ENCODE data around the gene DENND4C. TPM values are rescaled to one million over a fixed set of nuclear protein-coding genes. Genes with fewer than 3 reads are reported as not detected.

The DENND4C gene
- polyA plus RNA-seq, 2 of the 4 experiments (the other 2 are of a cell fraction), result 17.4 to 44.1 TPM

DNA sequence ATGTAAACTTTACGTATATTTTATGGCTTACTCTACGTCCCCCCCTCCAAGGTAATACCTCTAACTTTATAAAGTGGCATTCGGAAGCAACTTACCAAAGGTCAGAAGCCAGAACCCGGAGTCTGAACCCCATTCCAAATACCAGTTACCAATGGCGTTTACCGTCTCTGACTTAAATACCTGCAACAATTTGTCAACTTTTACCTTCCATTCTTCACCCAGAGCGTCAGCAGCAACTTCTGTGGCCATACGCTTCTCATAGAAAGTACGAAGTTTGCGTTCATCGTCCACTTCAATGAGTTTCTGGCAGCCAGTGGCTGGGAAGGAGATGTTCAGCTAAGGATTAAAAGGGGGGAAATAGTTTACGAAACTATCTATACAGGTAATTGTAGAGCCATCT lies 148.8 kb downstream of the DENND4C start:
- peaks cover 33% of the 10 kb centered on the region for H3K4me1 ChIP-seq
- H3K9me3 ChIP-seq, result no peaks in the 10 kb centered on the region
- H3K27ac ChIP-seq, result peak overlapping the region; percentile 97 to 98
- H3K4me3 ChIP-seq, result peak overlapping the region; percentile 94
- CTCF ChIA-PET, result no interaction called here
- H3K4me2 ChIP-seq, result peak overlapping the region; percentile 92
- WGBS (ENCODE audit: missing lambda C conversion rate), result under 1% methylated on average over 12 of the region's 12 CpGs
- DNase-seq (ENCODE audit: low read depth in 1 of 2, low spot score in 1 of 2) (no peak), FAIRE-seq (no peak), ATAC-seq (no peak)
- TF ChIP-seq RNF2 (IDR thresholded peaks at IDR 0.05; ENCODE audit: borderline replicate concordance, low read depth) (no peak), ZC3H11A (IDR thresholded peaks at IDR 0.05) (no peak), ZSCAN20 (CRISPR knock-in tag; IDR thresholded peaks at IDR 0.05) (no peak), SMC3 (IDR thresholded peaks at IDR 0.05) (no peak), POLR2A (IDR thresholded peaks at IDR 0.05; ENCODE audit: low read length) (no peak), FOSL2 (IDR thresholded peaks at IDR 0.05) (no peak), FOSL2 (CRISPR knock-in tag; IDR thresholded peaks at IDR 0.05) (no peak), EHF (CRISPR knock-in tag; IDR thresholded peaks at IDR 0.05) (no peak), KDM1A (IDR thresholded peaks at IDR 0.05; ENCODE audit: low read depth) (no peak), FOXS1 (CRISPR knock-in tag; IDR thresholded peaks at IDR 0.05) (no peak), MAZ (IDR thresholded peaks at IDR 0.05; ENCODE audit: borderline replicate concordance, low read depth, low read length) (no peak), BCL3 (IDR thresholded peaks at IDR 0.05) (no peak)
- POLR2A ChIA-PET, result interaction anchor here (1.1 to 2.0 kb wide), 4 partner anchors 78 to 149 kb away, joined by 4 to 10 read pairs (median 6); partner anchors contain the start of gene DENND4C

- no peak for DNase-seq (ENCODE audit: low read depth in 1 of 2, low spot score in 1 of 2)
- Histone ChIP-seq H3K4me2 (peak overlapping the region; percentile 92), H3K4me1 (peaks cover 33% of the 10 kb centered on the region), H3K4me3 (peak overlapping the region; percentile 94), H3K9me3 (no peaks in the 10 kb centered on the region), H3K27ac (peak overlapping the region; percentile 97 to 98)
- POLR2A ChIA-PET, result interaction anchor here (0.7 to 2.0 kb wide), 12 partner anchors 9 to 331 kb away, joined by 3 to 10 read pairs (median 4); partner anchors contain the start of genes ACER2, DENND4C and RRAGA
- CTCF ChIA-PET, result no interaction called here
- 1% methylated on average over 18 of the region's 30 CpGs for WGBS (ENCODE audit: missing lambda C conversion rate)
- ATAC-seq, result peak; percentile 55 to 56
- TF ChIP-seq TFCP2L1 (CRISPR knock-in tag; IDR thresholded peaks at IDR 0.05) (peak; percentile 80; the same call in 1 of the 2 replicates), FOSL2 (IDR thresholded peaks at IDR 0.05) (no peak), FOSL2 (CRISPR knock-in tag; IDR thresholded peaks at IDR 0.05) (0 out of 2 replicates have a peak, but pooled peaks have one; percentile 2), BHLHE40 (IDR thresholded peaks at IDR 0.05; ENCODE audit: low read depth, low read length) (no peak), RARB (CRISPR knock-in tag; IDR thresholded peaks at IDR 0.05) (no peak)
- FAIRE-seq, result no peak
Measured at GRCh38 chr9:19379697-19380046, 149.2 kb downstream of the DENND4C start.

DNA sequence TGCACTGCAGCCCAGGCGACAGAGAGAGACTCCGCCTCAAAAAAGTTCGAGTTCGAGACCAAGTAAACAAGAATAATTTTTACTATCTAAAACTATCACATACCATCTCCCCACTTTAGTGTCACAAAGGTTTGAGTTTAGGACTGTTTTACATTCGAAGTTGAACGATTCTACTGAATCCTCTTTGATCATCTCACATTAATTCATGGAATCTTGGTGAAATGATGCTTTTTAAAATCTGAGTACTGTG lies 150.3 kb downstream of the DENND4C start:
- no peak for TF ChIP-seq CEBPB (IDR thresholded peaks at IDR 0.05)
- no peak for TF ChIP-seq RCOR1 (IDR thresholded peaks at IDR 0.05; ENCODE audit: low read depth, low read length)
- TF ChIP-seq, protein P1, sequence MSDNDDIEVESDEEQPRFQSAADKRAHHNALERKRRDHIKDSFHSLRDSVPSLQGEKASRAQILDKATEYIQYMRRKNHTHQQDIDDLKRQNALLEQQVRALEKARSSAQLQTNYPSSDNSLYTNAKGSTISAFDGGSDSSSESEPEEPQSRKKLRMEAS (IDR thresholded peaks at IDR 0.05), result no peak
- TF ChIP-seq HEYL (CRISPR knock-in tag; IDR thresholded peaks at IDR 0.05), result no peak
- TF ChIP-seq JUNB (IDR thresholded peaks at IDR 0.05), result no peak
- no peak for TF ChIP-seq BHLHE40 (IDR thresholded peaks at IDR 0.05; ENCODE audit: low read depth, low read length)
- TF ChIP-seq, protein P2, sequence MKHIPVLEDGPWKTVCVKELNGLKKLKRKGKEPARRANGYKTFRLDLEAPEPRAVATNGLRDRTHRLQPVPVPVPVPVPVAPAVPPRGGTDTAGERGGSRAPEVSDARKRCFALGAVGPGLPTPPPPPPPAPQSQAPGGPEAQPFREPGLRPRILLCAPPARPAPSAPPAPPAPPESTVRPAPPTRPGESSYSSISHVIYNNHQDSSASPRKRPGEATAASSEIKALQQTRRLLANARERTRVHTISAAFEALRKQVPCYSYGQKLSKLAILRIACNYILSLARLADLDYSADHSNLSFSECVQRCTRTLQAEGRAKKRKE (CRISPR knock-in tag; IDR thresholded peaks at IDR 0.05; ENCODE audit: low read depth), result no peak
- TF ChIP-seq ESRRA (IDR thresholded peaks at IDR 0.05; ENCODE audit: borderline replicate concordance, low read length), result no peak
- TF ChIP-seq FOSL2 (IDR thresholded peaks at IDR 0.05), result no peak
- TF ChIP-seq FOSL2 (CRISPR knock-in tag; IDR thresholded peaks at IDR 0.05), result no peak
- TF ChIP-seq HDAC2 (IDR thresholded peaks at IDR 0.05), result no peak
- no peak for TF ChIP-seq EHMT2 (IDR thresholded peaks at IDR 0.05; ENCODE audit: low read depth)
- no peak for TF ChIP-seq CHD2 (IDR thresholded peaks at IDR 0.05; ENCODE audit: low read length, partially characterized antibody)
- TF ChIP-seq CTCF (IDR thresholded peaks at IDR 0.05), result no peak
- no peak for TF ChIP-seq POLR2AphosphoS2 (conservative IDR thresholded peaks at IDR 0.05; ENCODE audit: low read length)
- TF ChIP-seq EP300 (IDR thresholded peaks at IDR 0.05), result no peak
- no peak; the same call in 1 of the 2 replicates for TF ChIP-seq HOXB13 (CRISPR knock-in tag; IDR thresholded peaks at IDR 0.05; ENCODE audit: low read depth)
- TF ChIP-seq ELK1 (IDR thresholded peaks at IDR 0.05; ENCODE audit: low read depth, low read length), result no peak
- TF ChIP-seq JUN (IDR thresholded peaks at IDR 0.05), result no peak
- no peak for DNase-seq (ENCODE audit: low read depth in 1 of 2, low spot score in 1 of 2)
- ChIA-PET POLR2A (interaction anchor here (1.3 kb wide), 3 partner anchors 10 to 332 kb away, joined by 4 to 8 read pairs (median 6); partner anchors contain the start of gene RRAGA), CTCF (no interaction called here)
- WGBS (ENCODE audit: missing lambda C conversion rate), result 3% methylated on average over 6 of the region's 6 CpGs
- peak overlapping the region; percentile 94 for H3K4me3 ChIP-seq
- no peak for FAIRE-seq
- peak overlapping the region; percentile 97 to 98 for H3K27ac ChIP-seq
- H3K9me3 ChIP-seq, result no peaks in the 10 kb centered on the region
- H3K4me1 ChIP-seq, result peaks cover 26% of the 10 kb centered on the region
- ATAC-seq, result no peak
- peak overlapping the region; percentile 75 for H3K4me2 ChIP-seq
